Measurements from ENCODE around the gene TCEA3.
A peak's percentile ranks its signal among the peaks of the same experiment; 100 is the strongest.
"Not testable (repeated sequence)": the region's sequence is repeated elsewhere in the genome, so short reads cannot be mapped to it uniquely, and the experiment has no call there.

The TCEA3 gene

DNA sequence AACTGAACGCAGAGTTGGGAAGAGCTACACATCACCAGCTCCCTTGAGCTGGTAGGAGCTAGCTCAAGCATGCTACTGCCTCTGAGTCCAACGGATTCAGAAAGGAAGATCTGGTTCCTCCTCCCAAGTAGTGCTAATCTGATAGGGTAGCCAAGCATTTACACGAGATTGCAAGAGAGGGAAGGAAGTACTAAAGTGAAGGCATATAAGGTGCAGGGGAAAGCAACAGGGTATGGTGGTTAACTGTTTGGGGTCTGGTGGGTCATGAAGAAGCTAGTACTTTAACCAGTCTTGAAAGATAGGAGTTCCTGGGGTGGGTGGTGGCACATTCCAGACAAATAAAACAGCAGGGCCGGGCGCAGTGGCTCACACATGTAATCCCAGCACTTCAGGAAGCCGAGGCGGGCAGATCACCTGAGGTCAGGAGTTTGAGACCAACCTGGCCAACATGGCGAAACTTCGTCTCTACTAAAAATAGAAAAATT, 34.7 kb downstream of the TCEA3 start:
- no peak for DNase-seq

DNA sequence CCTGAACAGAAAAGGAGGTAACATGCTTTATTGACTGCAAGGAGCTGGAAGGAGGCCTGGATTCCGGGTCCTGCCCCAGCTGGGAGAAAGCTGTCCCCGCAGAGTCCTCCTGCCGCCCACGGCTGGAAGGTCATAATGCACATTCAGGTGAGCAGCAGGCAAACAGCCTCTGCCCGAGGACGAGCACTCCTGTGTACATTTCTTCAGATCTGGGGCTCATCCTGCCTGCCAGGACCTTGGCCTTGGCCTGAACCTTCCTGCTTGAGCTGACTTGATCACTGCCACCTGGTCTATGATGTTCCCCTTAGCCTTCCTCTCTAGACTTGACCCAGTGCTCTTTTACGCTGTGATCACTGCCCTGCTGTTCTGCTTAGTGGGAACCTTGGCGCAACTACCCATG, 37.1 kb downstream of the TCEA3 start:
- no peak for DNase-seq

DNA sequence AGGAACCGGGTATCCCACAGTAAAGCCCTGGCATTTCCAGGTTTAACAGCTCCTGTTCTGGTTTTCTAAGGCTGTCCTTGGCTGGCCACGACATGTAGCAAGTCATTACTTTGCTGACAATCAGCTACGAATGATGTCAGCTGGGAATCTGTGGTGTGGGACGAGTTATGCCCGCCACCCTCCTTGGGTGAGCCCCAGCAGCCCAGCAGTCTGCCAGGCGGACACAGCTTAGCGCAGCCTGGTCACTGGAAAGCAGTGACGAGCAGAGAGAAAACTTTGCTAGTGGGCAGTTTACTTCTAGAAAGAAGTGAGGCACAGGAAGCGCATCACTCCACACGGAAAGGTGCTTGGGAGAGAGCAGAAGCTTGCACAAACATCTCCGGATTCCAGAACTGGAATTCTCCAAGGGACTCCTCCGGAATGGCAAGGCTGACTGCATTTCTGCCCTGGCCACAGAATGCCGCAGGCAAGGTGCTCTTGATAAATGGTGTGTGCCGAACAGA, 39.4 kb downstream of the TCEA3 start:
- DNase-seq, result no peak

DNA sequence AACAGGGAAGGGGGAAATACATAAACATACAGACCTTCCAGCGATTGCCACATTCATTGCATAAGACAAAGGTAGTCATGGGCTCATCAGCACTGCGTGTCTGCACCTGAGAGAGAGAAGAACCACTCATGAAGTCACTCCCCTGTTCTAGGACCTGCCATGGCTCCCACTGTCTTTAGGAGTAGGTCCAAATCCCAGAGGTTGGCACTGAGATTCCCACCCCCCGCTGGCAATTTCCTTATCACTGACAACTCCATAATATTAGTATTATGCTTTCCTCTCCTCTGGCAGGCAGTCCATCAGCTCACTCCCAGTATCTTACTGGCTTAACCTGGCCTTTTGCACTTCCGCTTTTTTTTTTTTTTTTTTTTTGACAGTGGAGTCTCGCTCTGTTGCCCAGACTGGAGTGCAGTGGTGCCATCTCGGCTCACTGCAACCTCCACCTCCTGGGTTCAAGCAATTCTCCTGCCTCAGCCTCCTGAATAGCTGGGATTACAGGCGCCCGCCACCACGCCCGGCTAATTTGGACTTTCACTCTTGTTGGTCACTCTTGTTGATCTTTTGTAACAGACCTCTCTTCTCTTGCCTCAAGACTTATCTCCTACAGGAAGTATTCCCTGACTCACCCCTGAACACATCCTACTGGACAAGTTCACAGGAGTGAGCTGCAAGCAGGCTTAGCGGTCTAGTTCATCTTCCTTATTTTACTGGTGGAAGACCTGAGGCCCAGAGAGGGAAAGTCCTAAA, 40.1 kb downstream of the TCEA3 start:
- DNase-seq, result no peak

DNA sequence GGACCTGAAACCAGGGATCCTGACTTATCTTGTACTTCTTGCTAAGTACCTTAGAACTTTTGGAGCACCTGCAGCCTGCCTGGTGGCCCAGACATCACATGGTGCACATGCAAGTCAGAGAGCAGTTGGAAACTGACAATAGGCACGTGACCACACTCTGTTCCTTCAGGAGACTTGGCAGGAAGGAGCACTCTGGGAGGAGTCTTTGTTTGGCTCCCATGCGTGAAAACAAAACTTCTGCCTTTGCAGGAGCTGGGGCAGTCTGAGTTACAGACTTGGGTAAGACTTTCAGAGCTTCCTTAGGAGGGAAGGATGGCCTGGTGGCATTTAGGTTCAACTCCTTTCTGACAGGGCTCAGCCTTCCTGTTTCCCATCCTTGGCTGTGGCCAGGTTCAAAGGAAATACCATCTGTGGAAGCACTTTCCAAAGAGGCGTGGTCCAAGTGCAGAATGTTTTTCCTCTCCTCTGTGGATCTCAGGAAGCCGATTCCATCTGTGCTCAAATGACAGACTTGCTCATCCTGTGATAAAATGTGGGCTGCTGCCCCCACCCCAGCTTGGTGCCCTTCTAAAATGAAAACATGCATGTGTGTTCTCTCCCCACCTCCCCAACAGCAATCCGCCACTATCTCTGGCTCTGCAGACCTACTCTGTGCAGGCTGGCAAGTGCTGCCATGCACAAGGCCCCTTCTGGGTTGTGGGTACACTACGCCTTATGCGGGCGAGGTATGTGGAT, 40.8 kb downstream of the TCEA3 start:
- no peak for DNase-seq

DNA sequence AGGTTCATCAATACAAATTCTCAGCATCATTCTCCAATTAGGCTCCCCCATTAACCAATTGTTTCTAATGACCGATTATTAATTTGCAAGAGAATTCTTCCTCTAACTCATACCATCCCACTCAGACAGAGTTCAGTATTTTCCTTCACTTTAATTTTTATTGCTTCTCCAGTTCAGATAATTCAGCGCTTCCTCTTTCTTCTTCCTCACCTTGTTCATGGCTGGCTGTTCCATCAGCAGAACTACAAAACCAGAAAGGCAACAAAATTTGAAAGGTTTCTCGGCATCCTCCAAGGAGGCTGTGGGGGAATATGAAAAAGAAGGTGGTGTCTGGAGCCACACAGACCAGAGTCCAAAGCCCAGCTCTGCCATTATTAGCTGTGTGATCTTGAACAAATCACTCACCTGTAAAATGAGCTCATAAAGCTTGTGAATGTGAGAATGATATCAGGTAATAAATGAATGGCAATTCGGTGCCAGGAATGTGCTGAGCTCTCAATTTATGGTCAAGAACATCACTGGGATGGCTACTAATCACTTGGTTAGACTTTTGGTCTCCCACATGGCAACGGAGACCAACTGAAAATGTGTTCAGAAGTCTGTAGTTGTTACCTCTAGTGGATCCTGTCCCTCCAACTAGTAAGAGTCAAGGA, 43.2 kb downstream of the TCEA3 start:
- no peak for DNase-seq

DNA sequence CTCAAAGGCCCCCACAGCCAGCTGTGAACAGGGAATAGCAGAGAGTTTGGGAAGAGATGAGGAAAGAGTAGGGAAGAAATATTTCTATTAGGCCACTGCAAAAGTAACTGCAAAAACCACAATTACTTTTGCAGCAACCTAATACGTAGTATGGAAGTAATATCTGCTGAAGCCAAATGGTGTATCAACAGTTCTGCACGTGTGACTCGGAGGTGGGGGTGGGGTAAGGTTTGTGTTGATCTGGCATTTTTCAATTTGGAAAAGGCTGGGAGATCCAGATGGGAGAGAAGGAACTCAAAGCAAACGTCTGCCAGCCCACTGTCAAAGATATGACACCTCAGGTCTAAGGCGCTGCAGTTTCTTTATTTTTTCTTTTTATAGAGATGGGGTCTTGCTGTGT, 43.8 kb downstream of the TCEA3 start:
- no peak for DNase-seq

DNA sequence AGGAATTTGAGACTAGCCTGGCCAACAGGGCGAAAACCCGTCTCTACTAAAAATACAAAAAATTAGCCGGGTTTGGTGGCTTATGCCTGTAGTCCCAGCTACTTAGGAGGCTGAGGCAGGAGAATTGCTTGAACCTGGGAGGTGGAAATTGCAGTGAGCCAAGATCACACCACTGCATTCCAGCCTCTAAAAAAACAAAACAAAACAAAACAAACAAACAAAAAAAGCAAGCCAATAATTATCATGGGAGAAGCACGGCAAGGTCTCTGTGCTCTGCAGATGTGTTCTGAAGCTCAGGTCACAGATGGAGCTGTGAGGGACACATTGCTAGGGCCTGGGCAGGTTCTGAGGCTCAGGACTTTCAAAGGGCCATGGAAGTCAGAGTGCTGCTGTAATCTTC, 44.3 kb downstream of the TCEA3 start:
- DNase-seq, result not testable (repeated sequence)

DNA sequence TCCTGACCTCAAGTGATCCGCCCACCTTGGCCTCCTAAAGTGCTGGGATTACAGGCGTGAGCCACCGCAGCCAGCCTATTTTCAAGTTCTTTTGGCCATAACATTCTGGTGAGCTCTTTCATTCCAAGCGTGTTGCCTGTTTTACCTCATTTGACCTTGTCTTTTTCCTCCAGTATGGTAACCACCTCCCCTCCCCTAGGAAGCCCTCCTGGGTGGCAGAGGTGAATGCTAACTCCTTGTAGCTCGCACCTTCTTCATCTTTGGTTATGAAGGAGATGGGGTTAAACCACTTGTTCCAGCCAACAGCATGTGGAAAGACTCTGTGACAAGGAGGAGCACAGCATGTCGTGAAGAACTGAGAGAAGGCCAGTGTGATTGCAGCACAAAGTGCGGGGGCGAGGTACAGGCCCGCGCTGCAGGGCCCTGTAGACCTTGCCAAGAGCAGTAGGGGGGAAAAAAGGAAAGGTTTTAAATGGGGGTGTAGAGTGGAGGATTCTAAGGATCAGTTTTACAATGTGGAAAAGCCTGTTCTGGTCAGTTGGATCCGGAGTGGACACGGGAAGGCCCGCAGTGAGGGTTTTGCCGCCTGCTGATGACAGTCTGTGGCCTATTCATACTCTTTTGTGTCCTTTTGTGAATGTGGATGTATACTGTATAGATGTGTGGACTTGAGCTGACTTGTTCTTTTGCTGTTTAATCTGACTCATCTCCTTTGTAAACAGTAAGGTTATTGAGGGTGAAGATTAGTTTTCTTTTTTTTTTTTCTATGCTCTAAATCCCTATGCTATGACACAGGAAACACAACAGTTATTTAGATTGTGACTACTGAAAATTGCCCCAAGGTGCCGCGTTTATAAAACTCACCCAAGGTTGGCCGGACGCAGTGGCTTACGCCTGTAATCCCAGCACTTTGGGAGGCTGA, 47.4 kb downstream of the TCEA3 start:
- no peak for DNase-seq

DNA sequence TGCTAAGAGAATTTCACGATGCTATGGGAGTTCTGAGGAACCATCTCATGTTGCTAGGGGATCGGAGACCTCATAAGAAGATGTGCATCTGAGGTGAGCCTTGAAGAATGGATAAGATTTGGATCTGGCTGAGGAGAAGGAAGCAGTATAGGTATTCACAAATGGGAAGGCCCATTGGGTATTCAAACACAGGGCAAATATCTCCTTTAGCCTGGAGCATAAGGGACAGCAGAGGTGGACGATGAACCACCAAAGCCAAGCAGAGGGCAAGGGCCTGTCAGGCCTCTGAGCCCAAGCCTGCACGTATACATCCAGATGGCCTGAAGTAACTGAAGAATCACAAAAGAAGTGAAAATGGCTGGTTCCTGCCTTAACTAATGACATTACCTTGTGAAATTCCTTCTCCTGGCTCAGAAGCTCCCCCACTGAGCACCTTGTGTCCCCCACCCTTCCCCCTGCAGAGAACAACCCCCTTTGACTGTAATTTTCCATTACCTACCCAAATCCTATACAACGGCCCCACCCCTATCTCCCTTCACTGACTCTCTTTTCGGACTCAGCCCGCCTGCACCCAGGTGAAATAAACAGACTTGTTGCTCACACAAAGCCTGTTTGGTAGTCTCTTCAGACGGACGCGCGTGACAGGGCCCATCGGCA, 50.3 kb downstream of the TCEA3 start:
- not testable (repeated sequence) for DNase-seq

DNA sequence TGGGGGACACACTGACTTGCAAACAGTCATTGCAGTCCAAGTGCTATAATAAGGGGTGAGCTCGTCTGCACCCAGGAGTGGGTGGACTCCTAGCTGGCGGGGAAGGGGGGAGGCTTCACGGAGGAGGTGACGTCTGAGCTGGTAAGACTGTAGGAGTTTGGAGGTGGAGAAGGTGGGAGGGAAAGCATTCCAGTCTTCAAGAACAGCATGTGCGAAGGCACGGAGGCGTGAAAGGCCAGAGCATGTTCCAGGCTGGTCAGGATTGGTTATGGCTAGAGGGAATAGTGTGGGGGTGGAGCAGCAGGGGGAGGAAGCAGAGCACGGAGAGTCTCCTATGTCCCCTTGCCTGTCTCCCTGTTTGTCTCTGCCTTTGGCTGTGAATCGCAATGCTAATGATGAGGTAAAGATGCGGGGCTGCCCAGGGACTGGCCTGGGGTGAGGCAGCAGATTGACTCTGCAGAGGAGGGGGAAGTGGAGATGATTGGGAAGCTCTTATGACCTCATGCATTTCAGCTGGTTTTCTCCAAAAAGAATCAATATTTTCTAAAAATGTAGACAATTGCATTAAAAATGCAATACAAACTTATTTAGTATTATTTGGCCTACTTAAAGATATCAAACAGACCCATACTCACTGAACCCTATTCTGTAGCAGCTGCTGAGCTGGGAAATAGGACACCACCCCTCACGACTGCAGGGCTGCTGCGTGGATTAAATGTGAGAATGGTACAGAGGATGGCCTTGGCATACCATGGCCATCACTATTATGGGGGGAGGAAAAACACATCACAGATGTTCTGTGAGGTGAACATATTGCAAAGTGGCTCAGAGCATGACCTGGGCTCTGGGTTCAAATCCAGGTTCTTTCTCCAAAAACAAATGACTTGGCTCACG, 52.3 kb downstream of the TCEA3 start:
- DNase-seq, result no peak

DNA sequence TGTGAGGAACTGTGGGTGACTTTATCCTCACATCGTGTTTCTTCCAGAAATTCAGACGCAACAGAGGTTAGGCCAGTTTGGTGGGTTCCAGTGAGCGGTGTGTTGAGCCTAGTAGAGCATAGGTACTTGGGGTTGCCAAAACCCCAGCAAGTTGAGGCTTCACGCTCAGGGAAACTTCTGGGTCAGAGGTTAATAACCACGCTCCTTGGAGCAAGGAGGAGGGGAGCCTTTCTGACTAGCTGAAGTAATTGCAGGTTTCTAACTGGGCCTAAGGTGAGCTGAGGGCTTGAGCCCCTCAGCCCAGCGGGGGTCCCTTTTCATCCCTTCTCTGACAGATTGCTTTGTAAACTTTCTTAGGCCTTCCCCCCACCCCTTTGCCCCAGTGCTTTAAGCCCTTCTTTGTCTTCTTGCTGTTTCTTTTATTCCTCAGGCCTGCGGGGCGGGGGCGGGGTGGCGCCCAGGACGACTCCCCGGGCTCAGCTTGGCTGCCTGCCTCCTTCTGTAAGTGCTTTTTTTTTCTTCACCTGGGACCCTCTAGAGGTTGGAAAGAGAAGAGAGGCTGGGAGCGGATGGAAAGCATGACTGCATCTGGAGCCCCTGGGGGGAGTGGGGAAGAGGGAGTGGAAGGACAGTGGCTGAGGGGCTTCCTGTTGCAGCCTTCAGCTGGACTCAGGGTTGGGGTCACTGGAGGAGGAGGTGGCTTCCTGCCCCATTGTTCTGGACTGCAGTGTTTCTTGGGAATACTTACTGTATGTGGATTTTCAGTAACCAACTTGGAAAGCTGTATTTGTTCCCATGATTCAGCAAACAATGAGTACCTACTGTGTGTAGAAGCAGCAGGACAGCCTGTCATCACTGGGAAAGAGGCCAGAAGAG, 53.6 kb downstream of the TCEA3 start:
- DNase-seq, result no peak

DNA sequence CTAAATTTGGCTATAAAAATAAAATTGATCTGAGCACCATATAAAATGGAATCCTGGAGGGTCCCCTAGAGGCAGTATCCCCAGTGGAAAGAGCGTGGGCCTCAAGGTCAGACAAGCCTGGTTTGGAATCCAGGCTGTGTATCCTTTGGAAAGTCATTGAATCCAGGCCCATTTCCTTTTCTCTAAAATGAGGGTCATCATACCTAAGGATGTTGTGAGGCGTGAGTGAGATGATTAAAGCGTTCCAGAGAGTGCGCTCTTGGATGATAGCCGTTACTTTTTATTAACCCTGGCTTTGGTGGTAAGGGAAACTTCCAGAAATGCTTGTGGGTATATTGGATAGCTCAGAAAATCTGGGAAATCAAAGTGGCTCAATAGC, 54.2 kb downstream of the TCEA3 start:
- DNase-seq, result no peak

DNA sequence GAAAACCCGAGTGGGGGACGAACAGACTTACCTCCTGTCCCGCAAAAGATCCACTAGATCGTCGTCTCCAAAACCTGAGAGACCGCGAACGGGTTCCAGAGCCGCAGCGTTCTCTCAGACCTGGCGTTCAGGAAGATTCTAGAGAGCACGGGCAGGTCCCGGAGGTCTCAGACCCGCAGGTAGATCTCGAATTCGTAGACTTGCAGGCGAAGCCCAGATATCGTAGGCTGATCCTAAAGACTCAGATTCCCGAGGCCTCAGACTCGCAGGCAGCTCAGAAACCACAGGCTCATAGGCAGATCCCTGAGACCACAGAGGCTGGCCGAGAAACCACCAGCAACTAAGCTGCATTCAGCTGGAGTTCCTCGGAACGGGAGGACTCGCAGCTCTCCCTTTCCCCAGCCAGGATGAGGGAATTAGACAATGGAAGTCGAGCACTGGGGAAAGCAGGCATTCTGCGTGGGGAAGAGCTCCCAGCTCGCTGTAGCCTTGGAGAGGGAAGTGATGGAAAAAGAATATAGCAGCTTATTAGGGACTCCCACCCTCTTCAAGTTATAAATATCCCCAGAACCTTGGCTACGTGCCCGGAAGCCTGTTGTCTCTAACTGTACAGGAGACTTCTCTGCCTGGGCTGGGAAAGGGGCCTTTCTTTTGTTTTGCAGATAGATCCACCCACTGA, 55.1 kb downstream of the TCEA3 start, which contains the start of gene ZNF436:
TSS of gene ZNF436 (minus strand) at position 502 of the 679 bp plus-strand sequence. CDS start 1,831 bp downstream, outside the sequence.
- DNase-seq, result peak; percentile 27

DNA sequence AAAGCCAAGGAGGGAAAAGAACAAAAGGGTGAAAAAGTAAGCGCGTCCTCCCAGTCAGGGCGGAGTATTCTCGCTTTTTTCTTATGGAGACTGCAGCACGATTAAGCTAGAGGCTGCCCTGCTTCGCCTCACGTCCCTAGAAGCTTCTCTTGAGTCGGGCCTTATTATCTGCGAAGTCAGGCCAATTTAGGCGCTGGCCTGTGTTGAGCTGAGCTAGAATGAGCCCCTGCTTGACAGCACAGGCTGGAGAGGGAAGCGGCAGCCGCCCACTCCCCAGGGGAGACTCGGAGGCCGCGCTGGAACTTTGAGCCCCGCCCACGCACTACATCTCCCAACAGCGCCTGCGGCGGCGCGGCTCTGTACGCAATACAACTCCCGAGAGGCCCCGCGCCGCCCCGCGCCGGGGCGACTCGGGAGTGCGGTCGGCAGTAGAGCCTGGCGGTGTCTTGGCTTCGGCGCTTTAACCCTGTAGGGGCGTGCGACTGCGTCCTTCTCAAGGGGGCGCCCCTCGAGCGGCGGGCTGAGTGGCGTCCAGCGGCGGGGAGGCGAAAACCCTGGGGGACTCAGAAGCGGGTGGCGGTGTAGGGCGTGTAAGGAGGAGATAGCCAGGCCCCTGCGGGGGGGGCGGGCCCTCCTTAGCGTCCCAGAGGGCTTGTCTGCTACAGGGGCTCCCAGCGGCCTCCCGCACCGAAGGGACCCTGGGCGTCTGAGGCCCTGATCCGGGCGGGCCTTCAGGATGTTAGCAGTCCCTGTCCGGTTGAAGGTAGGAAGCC, 55.8 kb downstream of the TCEA3 start:
- peak; percentile 85 for DNase-seq

DNA sequence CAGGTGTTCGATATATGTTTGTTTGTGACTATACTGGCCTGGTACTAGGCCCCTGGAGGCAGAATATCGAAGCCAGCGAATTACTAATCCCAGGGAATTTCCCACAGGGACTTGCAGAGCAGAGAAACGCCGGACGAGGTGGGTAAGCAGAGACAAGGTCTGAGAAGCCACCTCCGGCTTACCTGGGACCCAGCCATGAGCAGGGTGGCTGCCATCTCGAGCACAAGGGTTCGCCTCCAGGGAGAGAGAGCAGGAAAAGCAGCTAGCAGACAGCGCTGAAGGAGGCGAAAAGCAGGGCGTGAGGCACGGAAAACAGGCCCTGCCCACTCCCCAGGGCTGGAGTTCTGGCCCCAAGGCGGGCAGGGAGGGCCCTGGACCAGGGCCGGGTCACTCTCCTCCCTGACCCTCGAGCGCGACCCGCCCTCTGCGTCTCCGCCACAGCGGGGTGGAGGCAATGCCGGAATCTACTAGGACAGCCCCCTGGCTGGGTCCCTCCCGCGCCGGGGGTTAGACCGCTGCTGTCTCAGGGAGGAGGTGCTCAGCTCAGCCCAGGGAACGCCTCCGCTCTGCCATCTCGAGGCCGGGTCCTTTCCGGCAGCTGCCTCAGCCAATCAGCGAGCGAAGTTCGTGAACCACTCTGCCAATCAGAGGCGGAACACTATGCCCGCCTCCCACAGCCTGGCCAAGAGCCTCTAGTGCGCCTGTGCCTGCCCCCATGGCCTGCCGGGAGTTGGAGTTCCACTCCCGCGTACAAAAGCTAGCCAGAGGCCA, 56.6 kb downstream of the TCEA3 start:
- peak; percentile 94 for DNase-seq

DNA sequence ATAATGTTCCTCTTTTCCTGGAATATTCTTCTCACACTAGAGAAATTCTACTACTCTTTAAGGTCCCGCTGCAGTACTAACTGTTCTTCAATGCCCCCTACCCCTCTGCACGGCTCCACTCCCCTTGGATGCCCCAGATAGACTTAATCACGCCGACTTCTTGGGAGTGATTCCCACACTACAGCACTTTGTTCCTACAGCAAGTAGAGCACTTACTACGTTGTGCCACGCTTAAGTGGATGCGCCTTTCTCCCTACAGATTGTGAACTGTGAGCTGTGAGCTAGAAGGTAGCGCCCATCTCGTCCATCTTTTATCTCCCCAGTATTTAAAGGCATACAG, 57.1 kb downstream of the TCEA3 start:
- no peak for DNase-seq

DNA sequence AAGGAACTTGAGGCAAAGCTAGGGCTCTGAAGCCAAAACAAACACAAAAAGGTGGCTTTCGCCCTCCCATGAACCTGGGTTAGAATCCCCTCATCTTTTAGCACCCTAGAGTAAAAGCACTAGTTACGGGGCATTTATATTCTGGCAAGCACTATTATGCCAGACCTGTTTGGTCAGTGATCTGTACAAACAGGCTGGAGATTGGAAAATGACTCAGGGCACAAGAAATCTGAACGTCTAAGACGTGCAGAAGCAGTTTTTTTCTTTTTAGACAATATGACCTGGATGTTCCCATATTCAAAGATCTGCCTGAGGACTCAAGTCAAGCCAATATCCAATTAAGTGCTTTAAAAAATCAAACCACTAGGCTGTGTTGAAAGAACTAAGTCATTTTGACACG, 58.0 kb downstream of the TCEA3 start:
- DNase-seq, result no peak
